K562 (cell line): ENCODE measurements around the gene LZTS3. TPM values are rescaled to one million over a fixed set of nuclear protein-coding genes. Genes with fewer than 3 reads are reported as not detected.

Experiments used
- CBX1 ChIP-seq: sonication (generic); IDR thresholded peaks from 2 replicates; pipeline ENCODE4 v1.6.1; 2016; ENCODE audit warnings: antibody characterized with exemption, low read depth, mild to moderate bottlenecking
- DMBX1 ChIP-seq: fragments of 250-450 bp; sonication (Bioruptor Pico); IDR thresholded peaks from 2 replicates; pipeline ENCODE4 v1.8.0; 2022; ENCODE audit warnings: inconsistent platforms, mild to moderate bottlenecking, moderate library complexity, borderline replicate concordance
- E2F4 ChIP-seq: sonication (generic); formaldehyde crosslinking; IDR thresholded peaks from 2 replicates; pipeline ENCODE4 v1.8.0; 2022; ENCODE audit warnings: mild to moderate bottlenecking, low read depth, missing genetic modification reagents
- FIP1L1 ChIP-seq: fragments of 200-400 bp; formaldehyde crosslinking; IDR thresholded peaks from 2 replicates; pipeline ENCODE4 v1.6.1; 2018; ENCODE audit warnings: mild to moderate bottlenecking, low read depth, low read length; ENCODE audit not compliant: poor library complexity, severe bottlenecking
- GATAD2B ChIP-seq: fragments of 450-650 bp; IDR thresholded peaks from 2 replicates; pipeline ENCODE4 v1.6.1; 2017; ENCODE audit warnings: mild to moderate bottlenecking, borderline replicate concordance
- HEY1 ChIP-seq: fragments of 250-450 bp; sonication (Bioruptor Pico); IDR thresholded peaks from 2 replicates; pipeline ENCODE4 v1.5.0; 2020; ENCODE audit warnings: mild to moderate bottlenecking, moderate library complexity, borderline replicate concordance
- HMG20A ChIP-seq: fragments of 450-650 bp; formaldehyde crosslinking; conservative IDR thresholded peaks from 2 replicates; pipeline ENCODE4 v1.4.0; 2020; ENCODE audit warnings: mild to moderate bottlenecking, mixed read lengths
- KLF1 ChIP-seq: fragments of 450-650 bp; IDR thresholded peaks from 2 replicates; pipeline ENCODE4 v1.6.1; 2016; ENCODE audit warnings: missing genetic modification characterization, missing compliant biosample characterization
- LARP7 ChIP-seq: fragments of 450-650 bp; IDR thresholded peaks from 2 replicates; pipeline ENCODE4 v1.6.1; 2016
- PML ChIP-seq: IDR thresholded peaks from 2 replicates; pipeline ENCODE4 v1.6.1; 2012; ENCODE audit warnings: low read length, inconsistent platforms
- POLR2H ChIP-seq: IDR thresholded peaks from 2 replicates; pipeline ENCODE4 v1.6.1; 2016; ENCODE audit warnings: missing genetic modification characterization, low read depth, mild to moderate bottlenecking, control low read depth, missing compliant biosample characterization, moderate library complexity
- SIX5 ChIP-seq, 2 experiments: IDR thresholded peaks; 2 replicates each; pipeline ENCODE4 v1.6.1; 2011; ENCODE audit warnings: low read length in 2 of 2, borderline replicate concordance in 1 of 2, low read depth in 1 of 2, mild to moderate bottlenecking in 1 of 2, moderate library complexity in 1 of 2; ENCODE audit not compliant: insufficient read depth in 1 of 2
- SMAD2 ChIP-seq: fragments of 150-350 bp; IDR thresholded peaks from 2 replicates; pipeline ENCODE4 v1.6.1; 2014; ENCODE audit warnings: low read depth, mild to moderate bottlenecking, low read length
- ZNF407 ChIP-seq: fragments of 450-650 bp; IDR thresholded peaks from 2 replicates; pipeline ENCODE4 v1.6.1; 2016; ENCODE audit warnings: low read depth
- ZNF696 ChIP-seq: fragments of 250-450 bp; sonication (Bioruptor Pico); conservative IDR thresholded peaks from 2 replicates; pipeline ENCODE4 v1.4.0; 2020; ENCODE audit warnings: mild to moderate bottlenecking, moderate library complexity
- ZNF785 ChIP-seq: fragments of 250-450 bp; sonication (Bioruptor Pico); IDR thresholded peaks from 2 replicates; pipeline ENCODE4 v1.4.0; 2020; ENCODE audit warnings: mild to moderate bottlenecking
- polyA plus RNA-seq, 8 experiments: library from polyadenylated mRNA; depleted of rRNA in 4 of 8; stranded (reverse) in 5 of 8; unstranded in 3 of 8; fragments of >200 nt; fragmentation: Nextera tagmentation in 2 of 8; fragmentation: Illumina TruSeq in 1 of 8; extraction: Ambion mirVana in 2 of 8; extraction: Trizol in 1 of 8; gene quantifications; 2 replicates each; pipeline versions ENCODE4 v1.2.1 to v1.2.3, GENCODE V29; 2011 to 2014; ENCODE audit warnings: inconsistent platforms in 1 of 8, missing spikeins in 1 of 8
- total RNA-seq, 7 experiments: library from RNA; depleted of rRNA in 6 of 7; stranded (reverse); fragments of >200 nt in 6 of 7; fragmentation: Illumina TruSeq in 2 of 7; extraction: Trizol in 2 of 7; gene quantifications; 2 replicates each; pipeline versions ENCODE4 v1.2.1 to v1.2.3, GENCODE V29; 2011 to 2021; ENCODE audit warnings: low replicate concordance in 1 of 7
- TF ChIP-seq, protein P1 (sequence below): fragments of 250-450 bp; sonication (Bioruptor Pico); IDR thresholded peaks from 2 replicates; pipeline ENCODE4 v1.5.0; 2020; ENCODE audit warnings: mild to moderate bottlenecking

Gene LZTS3
- total and polyA plus RNA-seq, 9 of the 15 experiments (the other 6 are each of a cell fraction or from before 2014, with no cell fraction given), result 0.07 to 2.9 (median 2.0) TPM

GRCh38 chr20:3173610-3174441 lies 477 bp upstream of the LZTS3 start (continued):
- 0 out of 2 replicates have a peak, but pooled peaks have one; percentile 47 for TF ChIP-seq KLF1 (tag)
- TF ChIP-seq POLR2H (tag), result no peak
- TF ChIP-seq SMAD2, result no peak
- TF ChIP-seq SIX5 (IDR thresholded peaks at IDR 0.05; ENCODE audit: borderline replicate concordance in 1 of 2, insufficient read depth in 1 of 2, low read depth in 1 of 2, low read length in 2 of 2), result no peak
- TF ChIP-seq GATAD2B, result no peak; the same call in 1 of the 2 replicates
- TF ChIP-seq CBX1, result 0 out of 2 replicates have a peak, but pooled peaks have one; percentile 10
- TF ChIP-seq ZNF696, result no peak
- peak; percentile 56 for TF ChIP-seq FIP1L1
- no peak for TF ChIP-seq HMG20A
- TF ChIP-seq, protein P1, sequence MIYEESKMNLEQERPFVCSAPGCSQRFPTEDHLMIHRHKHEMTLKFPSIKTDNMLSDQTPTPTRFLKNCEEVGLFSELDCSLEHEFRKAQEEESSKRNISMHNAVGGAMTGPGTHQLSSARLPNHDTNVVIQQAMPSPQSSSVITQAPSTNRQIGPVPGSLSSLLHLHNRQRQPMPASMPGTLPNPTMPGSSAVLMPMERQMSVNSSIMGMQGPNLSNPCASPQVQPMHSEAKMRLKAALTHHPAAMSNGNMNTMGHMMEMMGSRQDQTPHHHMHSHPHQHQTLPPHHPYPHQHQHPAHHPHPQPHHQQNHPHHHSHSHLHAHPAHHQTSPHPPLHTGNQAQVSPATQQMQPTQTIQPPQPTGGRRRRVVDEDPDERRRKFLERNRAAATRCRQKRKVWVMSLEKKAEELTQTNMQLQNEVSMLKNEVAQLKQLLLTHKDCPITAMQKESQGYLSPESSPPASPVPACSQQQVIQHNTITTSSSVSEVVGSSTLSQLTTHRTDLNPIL (CRISPR knock-in tag), result no peak
- TF ChIP-seq ZNF785 (CRISPR knock-in tag), result no peak
- TF ChIP-seq LARP7, result no peak
- TF ChIP-seq DMBX1 (CRISPR knock-in tag), result no peak
- no peak for TF ChIP-seq HEY1 (CRISPR knock-in tag)
- TF ChIP-seq PML, result no peak
- TF ChIP-seq ZNF407, result no peak
- peak; percentile 42 for TF ChIP-seq E2F4
